HFF-Myc (cell line): ENCODE measurements around the gene NXN.

ENCODE experiments used
- DNase-seq: peaks from one replicate; pipeline ENCODE4 v3.0.0-alpha.2; 2011; ENCODE audit warnings: low read depth; ENCODE audit errors: extremely low read depth
- H3K4me3 ChIP-seq: replicated peaks from 2 replicates; pipeline ENCODE4 v1.5.1; 2011; ENCODE audit warnings: low read depth, mild to moderate bottlenecking, control low read depth, low read length
- CTCF ChIP-seq: IDR thresholded peaks from 2 replicates; pipeline ENCODE4 v1.5.1; 2012; ENCODE audit warnings: mild to moderate bottlenecking, low read depth, low read length, control low read depth; ENCODE audit errors: missing control alignments

NXN gene

GRCh38 chr17:819251-819650 is 160.3 kb downstream of the NXN start:
- H3K4me3 ChIP-seq = no peak overlapping the region
- TF ChIP-seq CTCF = no peak
- DNase-seq = no peak

- no peak for DNase-seq
- no peak overlapping the region for H3K4me3 ChIP-seq
- no peak for TF ChIP-seq CTCF
These were observed 165.2 kb downstream of the NXN start for GRCh38 chr17:814371-814770.

GRCh38 chr17:812638-813204 is 166.9 kb downstream of the NXN start:
- no peak for TF ChIP-seq CTCF
- DNase-seq = no peak
- no peak overlapping the region for H3K4me3 ChIP-seq

- TF ChIP-seq CTCF = no peak
- no peak overlapping the region for H3K4me3 ChIP-seq
- no peak for DNase-seq
These were observed 168.4 kb downstream of the NXN start for GRCh38 chr17:811051-811784.

GRCh38 chr17:807523-808294 is 171.9 kb downstream of the NXN start:
- no peak for TF ChIP-seq CTCF
- no peak overlapping the region for H3K4me3 ChIP-seq
- no peak for DNase-seq

GRCh38 chr17:806781-807522 is 172.6 kb downstream of the NXN start:
- no peak overlapping the region for H3K4me3 ChIP-seq
- DNase-seq = no peak
- no peak for TF ChIP-seq CTCF
